ENCODE results near the gene PSKH1.

The PSKH1 gene

DNA sequence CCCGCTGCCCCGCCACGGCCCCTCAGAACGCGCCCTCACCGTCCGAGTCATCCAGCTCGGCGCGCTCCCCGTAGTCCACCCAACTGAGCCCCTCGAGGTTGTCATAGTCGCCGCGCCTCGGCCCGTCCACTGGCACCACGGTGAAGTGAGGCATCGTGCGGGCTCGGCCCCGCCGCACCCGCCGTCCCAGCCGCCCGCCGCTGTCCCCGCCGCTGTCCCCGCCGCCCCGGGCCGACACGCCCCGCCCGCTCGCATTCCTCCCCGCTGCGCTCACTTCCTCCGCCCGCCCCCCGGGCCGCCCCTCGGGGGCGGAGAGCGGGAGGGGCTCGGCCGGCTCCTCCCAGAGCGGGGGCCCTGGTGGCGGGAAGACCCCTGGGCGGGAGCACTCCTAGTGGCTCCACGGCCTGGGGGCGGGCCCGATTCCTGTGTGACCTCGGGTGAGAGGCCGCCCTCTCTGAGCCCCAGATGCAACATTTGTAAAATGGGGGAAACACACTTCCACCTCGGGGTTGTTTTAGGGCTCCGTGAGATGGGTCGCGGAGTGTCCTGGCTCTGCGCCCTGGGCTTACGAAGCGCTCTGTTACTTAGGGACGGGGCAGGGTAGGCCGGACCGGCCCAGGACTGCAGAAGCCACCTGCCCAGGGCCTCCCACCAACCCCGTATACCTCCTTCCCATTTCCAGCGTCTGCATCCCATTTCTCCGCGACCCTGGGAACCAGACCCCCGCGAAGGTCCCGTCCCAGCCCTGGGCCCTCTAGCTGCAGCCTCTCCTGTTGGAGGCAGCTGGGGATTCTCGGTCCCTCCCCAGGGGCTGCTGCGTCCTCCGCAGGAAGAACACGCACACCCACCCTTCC is 75.6 kb downstream of the PSKH1 start, which contains the start of gene SLC12A4 (continued):
- no peak for TF ChIP-seq ZNF223 (tag by site-specific recombination; IDR thresholded peaks at IDR 0.05)
- TF ChIP-seq ZNF239 (tag by site-specific recombination; IDR thresholded peaks at IDR 0.05): no peak
- TF ChIP-seq, protein P1, sequence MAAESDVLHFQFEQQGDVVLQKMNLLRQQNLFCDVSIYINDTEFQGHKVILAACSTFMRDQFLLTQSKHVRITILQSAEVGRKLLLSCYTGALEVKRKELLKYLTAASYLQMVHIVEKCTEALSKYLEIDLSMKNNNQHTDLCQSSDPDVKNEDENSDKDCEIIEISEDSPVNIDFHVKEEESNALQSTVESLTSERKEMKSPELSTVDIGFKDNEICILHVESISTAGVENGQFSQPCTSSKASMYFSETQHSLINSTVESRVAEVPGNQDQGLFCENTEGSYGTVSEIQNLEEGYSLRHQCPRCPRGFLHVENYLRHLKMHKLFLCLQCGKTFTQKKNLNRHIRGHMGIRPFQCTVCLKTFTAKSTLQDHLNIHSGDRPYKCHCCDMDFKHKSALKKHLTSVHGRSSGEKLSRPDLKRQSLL (tag by site-specific recombination; IDR thresholded peaks at IDR 0.05): peak; percentile 11; the same call in 1 of the 2 replicates
- no peak for TF ChIP-seq ZNF214 (tag by site-specific recombination; IDR thresholded peaks at IDR 0.05; ENCODE audit: borderline replicate concordance)
- TF ChIP-seq SCRT2 (tag by site-specific recombination; IDR thresholded peaks at IDR 0.05): no peak
- no peak for TF ChIP-seq ZNF423 (tag by site-specific recombination; IDR thresholded peaks at IDR 0.05)
- TF ChIP-seq HOXD13 (CRISPR knock-in tag; IDR thresholded peaks at IDR 0.05; ENCODE audit: borderline replicate concordance): no peak
- peak; percentile 41; the same call in 1 of the 2 replicates for TF ChIP-seq GLIS2 (tag by site-specific recombination; IDR thresholded peaks at IDR 0.05)
- no peak for TF ChIP-seq ZNF610 (tag by site-specific recombination; IDR thresholded peaks at IDR 0.05; ENCODE audit: borderline replicate concordance)
- TF ChIP-seq, protein P2, sequence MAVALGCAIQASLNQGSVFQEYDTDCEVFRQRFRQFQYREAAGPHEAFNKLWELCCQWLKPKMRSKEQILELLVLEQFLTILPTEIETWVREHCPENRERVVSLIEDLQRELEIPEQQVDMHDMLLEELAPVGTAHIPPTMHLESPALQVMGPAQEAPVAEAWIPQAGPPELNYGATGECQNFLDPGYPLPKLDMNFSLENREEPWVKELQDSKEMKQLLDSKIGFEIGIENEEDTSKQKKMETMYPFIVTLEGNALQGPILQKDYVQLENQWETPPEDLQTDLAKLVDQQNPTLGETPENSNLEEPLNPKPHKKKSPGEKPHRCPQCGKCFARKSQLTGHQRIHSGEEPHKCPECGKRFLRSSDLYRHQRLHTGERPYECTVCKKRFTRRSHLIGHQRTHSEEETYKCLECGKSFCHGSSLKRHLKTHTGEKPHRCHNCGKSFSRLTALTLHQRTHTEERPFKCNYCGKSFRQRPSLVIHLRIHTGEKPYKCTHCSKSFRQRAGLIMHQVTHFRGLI (tag by site-specific recombination; IDR thresholded peaks at IDR 0.05): no peak
- TF ChIP-seq ZBTB1 (tag by site-specific recombination; IDR thresholded peaks at IDR 0.05): 0 out of 2 replicates have a peak, but pooled peaks have one; percentile 16
- TF ChIP-seq, protein P3, sequence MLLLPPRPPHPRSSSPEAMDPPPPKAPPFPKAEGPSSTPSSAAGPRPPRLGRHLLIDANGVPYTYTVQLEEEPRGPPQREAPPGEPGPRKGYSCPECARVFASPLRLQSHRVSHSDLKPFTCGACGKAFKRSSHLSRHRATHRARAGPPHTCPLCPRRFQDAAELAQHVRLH (tag by site-specific recombination; IDR thresholded peaks at IDR 0.05): peak; percentile 77; the same call in 1 of the 2 replicates
- TF ChIP-seq, protein P4, sequence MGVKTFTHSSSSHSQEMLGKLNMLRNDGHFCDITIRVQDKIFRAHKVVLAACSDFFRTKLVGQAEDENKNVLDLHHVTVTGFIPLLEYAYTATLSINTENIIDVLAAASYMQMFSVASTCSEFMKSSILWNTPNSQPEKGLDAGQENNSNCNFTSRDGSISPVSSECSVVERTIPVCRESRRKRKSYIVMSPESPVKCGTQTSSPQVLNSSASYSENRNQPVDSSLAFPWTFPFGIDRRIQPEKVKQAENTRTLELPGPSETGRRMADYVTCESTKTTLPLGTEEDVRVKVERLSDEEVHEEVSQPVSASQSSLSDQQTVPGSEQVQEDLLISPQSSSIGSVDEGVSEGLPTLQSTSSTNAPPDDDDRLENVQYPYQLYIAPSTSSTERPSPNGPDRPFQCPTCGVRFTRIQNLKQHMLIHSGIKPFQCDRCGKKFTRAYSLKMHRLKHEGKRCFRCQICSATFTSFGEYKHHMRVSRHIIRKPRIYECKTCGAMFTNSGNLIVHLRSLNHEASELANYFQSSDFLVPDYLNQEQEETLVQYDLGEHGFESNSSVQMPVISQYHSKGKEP (tag by site-specific recombination; IDR thresholded peaks at IDR 0.05): 0 out of 2 replicates have a peak, but pooled peaks have one; percentile 5
- TF ChIP-seq EGR2 (tag by site-specific recombination; IDR thresholded peaks at IDR 0.05; ENCODE audit: low read depth): peak; percentile 35; the same call in 1 of the 2 replicates
- TF ChIP-seq, protein P5, sequence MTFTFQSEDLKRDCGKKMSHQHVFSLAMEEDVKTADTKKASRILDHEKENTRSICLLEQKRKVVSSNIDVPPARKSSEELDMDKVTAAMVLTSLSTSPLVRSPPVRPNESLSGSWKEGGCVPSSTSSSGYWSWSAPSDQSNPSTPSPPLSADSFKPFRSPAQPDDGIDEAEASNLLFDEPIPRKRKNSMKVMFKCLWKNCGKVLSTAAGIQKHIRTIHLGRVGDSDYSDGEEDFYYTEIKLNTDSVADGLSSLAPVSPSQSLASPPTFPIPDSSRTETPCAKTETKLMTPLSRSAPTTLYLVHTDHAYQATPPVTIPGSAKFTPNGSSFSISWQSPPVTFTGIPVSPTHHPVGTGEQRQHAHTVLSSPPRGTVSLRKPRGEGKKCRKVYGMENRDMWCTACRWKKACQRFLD (tag by site-specific recombination; IDR thresholded peaks at IDR 0.05): no peak
- no peak for TF ChIP-seq ZNF48 (tag by site-specific recombination; IDR thresholded peaks at IDR 0.05)
- no peak; the same call in 1 of the 2 replicates for TF ChIP-seq ZNF341 (tag by site-specific recombination; IDR thresholded peaks at IDR 0.05; ENCODE audit: low read depth)
- TF ChIP-seq, protein P6, sequence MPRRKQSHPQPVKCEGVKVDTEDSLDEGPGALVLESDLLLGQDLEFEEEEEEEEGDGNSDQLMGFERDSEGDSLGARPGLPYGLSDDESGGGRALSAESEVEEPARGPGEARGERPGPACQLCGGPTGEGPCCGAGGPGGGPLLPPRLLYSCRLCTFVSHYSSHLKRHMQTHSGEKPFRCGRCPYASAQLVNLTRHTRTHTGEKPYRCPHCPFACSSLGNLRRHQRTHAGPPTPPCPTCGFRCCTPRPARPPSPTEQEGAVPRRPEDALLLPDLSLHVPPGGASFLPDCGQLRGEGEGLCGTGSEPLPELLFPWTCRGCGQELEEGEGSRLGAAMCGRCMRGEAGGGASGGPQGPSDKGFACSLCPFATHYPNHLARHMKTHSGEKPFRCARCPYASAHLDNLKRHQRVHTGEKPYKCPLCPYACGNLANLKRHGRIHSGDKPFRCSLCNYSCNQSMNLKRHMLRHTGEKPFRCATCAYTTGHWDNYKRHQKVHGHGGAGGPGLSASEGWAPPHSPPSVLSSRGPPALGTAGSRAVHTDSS (tag by site-specific recombination; IDR thresholded peaks at IDR 0.05): no peak
- no peak for TF ChIP-seq ZNF548 (tag by site-specific recombination; IDR thresholded peaks at IDR 0.05)
- no peak for TF ChIP-seq ZNF558 (tag by site-specific recombination; IDR thresholded peaks at IDR 0.05)
- no peak for TF ChIP-seq ZNF791 (tag by site-specific recombination; IDR thresholded peaks at IDR 0.05)
- no peak for TF ChIP-seq ZNF138 (tag by site-specific recombination; IDR thresholded peaks at IDR 0.05; ENCODE audit: borderline replicate concordance)
- no peak for TF ChIP-seq ZNF571 (tag by site-specific recombination; IDR thresholded peaks at IDR 0.05)
- no peak for TF ChIP-seq MYNN (tag by site-specific recombination; IDR thresholded peaks at IDR 0.05; ENCODE audit: borderline replicate concordance)
- no peak for TF ChIP-seq ZSCAN16 (tag by site-specific recombination; IDR thresholded peaks at IDR 0.05)
- no peak for TF ChIP-seq ZNF549 (tag by site-specific recombination; IDR thresholded peaks at IDR 0.05)
- TF ChIP-seq KLF9 (tag by site-specific recombination; IDR thresholded peaks at IDR 0.05; ENCODE audit: low read depth): peak; percentile 87
- no peak for TF ChIP-seq ZNF175 (tag by site-specific recombination; IDR thresholded peaks at IDR 0.05)
- TF ChIP-seq ZNF155 (tag by site-specific recombination; IDR thresholded peaks at IDR 0.05): no peak
- no peak for TF ChIP-seq ZNF366 (tag by site-specific recombination; conservative IDR thresholded peaks at IDR 0.05)
